ENCODE results near the gene MRPL36. TPM values are rescaled to one million over a fixed set of nuclear protein-coding genes. Genes with fewer than 3 reads are reported as not detected.
"Not testable (repeated sequence)": the region's sequence is repeated elsewhere in the genome, so short reads cannot be mapped to it uniquely, and the experiment has no call there.

The MRPL36 gene
- total RNA-seq, 1 experiment from 2014 or later = 82.5 TPM

GRCh38 chr5:1820381-1820780, 20.7 kb upstream of the MRPL36 start:
- in situ Hi-C loops (cut with HindIII; ENCODE audit: low pct_unique_long_range_greater_than_20kb, low sequenced_read_pairs) = no loop called here
- DNase-seq (ENCODE audit: low read depth, low spot score) = no peak

GRCh38 chr5:1819458-1819857, 19.8 kb upstream of the MRPL36 start:
- in situ Hi-C loops (cut with HindIII; ENCODE audit: low pct_unique_long_range_greater_than_20kb, low sequenced_read_pairs) = no loop called here
- DNase-seq (ENCODE audit: low read depth, low spot score) = no peak

DNA sequence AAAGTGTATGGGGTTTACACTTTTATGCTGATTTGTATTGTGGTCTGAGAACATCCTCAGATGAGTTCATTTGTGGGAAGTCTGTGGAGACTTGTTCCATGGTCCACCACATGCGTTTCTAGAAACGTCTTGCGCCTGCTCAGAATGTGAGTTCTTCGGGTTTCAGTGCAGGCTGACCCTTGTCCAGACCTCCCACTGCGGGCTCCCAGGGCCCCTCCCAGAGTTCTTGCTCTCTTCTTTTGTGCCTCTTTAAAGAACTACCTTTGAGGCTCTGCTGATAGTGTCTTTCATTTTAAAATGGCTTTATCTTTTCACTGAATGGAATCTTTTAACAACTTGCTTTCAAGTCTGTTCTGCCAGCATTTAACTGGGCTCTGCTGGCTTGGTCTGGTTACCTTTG, 19.1 kb upstream of the MRPL36 start:
- in situ Hi-C loops (cut with HindIII; ENCODE audit: low pct_unique_long_range_greater_than_20kb, low sequenced_read_pairs) = no loop called here
- DNase-seq (ENCODE audit: low read depth, low spot score) = no peak

DNA sequence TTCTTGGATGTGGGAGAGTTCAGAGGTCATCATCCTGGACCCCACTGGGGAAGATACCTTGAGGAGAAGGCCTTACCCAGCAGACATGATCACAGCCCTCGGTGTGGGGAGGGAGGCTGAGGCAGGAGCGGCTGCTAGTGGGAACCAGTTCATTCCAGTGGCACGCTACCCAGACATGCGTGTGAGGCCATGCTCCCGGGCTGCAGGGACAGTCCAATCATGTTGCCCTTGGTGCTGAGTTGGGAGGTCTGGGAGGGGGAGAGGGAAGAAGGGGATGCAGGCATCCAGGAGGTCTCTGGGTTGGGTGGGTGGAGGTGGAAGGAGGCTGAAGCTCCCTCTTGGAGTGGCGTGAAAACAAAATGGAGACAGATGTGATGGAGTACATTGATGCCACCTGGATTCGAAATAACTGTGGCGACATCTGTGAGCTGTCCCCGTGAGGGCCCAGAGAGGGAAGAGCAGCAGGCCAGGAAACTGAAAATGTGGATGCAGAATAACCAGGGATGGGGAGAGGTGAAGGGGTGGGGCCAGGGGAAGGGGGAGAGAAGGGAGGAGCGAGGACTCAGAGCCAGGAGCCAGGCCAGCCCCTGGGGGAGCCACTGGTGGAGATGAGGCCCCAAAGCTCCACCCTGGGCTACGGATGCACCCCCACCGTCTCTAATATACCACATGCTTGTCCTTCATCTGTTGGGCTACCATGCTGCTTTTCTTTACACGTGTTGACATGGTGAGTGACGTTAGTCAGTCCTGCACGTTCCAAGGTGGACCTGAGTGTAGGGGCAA, 17.8 kb upstream of the MRPL36 start:
- in situ Hi-C loops (cut with HindIII; ENCODE audit: low pct_unique_long_range_greater_than_20kb, low sequenced_read_pairs) = no loop called here
- no peak for DNase-seq (ENCODE audit: low read depth, low spot score)

- in situ Hi-C loops (cut with HindIII; ENCODE audit: low pct_unique_long_range_greater_than_20kb, low sequenced_read_pairs); DNase-seq (ENCODE audit: low read depth, low spot score): not testable (repeated sequence)
These were observed 17.0 kb upstream of the MRPL36 start for GRCh38 chr5:1816495-1817089.

DNA sequence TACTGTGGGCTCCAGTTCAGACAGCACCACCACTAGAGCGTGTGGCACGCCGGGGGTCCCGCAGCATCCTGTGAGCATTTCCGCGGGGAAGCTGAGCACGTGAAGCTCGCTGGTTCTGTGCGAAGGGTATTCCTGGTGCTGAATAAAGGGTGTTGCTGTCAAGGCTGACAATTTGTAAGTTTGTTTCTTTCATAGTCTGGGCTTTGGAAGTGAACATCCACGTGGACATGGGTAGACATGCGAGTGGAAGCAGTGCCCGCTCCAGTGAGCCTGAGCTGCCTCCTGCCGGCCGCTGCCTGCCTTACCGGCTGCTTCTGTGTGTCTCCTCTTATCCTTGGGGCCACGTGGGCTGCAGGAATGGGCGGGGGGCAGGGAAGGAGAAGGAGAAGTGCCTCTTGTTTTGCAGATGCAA, 16.2 kb upstream of the MRPL36 start:
- in situ Hi-C loops (cut with HindIII; ENCODE audit: low pct_unique_long_range_greater_than_20kb, low sequenced_read_pairs) = no loop called here

DNA sequence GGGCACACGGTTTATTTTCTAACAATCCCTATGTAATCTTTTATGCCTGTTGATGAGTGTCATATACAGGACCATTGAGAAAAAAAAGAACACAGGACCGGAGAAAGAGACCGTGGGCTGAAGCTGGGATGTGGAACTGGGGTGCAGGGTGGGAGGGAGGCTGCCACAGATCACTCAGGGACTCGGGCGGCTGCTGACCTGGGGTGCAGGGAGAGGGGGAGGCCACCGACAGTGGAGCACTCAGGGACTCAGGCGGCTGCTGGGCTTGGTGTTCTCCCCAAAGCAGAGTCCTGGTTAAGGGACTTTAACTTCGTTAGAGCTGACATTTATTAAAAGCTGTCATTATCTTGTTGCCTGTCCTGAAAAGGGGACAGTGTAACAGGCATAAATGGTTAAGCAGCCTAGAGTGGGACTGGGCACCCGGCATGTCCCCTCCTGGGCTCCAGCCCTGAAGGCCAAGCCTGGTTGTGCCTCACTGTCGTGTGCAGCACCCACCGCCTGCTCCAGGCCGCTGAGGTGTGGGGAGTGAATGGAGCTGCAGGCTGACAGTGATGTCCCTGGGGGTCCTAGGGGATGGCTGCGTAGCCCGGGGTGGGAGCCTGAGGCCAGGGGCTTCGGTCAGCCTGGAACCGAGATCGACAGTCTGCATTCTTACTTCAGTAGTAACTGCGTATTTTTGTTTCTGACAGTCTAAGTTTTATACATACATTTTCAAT, 15.6 kb upstream of the MRPL36 start:
- DNase-seq (ENCODE audit: low read depth, low spot score) = no peak
- in situ Hi-C loops (cut with HindIII; ENCODE audit: low pct_unique_long_range_greater_than_20kb, low sequenced_read_pairs) = no loop called here

More for the DNA sequence above, 16.2 kb upstream of the MRPL36 start:
- peak; percentile 29 for DNase-seq (ENCODE audit: low read depth, low spot score)

DNA sequence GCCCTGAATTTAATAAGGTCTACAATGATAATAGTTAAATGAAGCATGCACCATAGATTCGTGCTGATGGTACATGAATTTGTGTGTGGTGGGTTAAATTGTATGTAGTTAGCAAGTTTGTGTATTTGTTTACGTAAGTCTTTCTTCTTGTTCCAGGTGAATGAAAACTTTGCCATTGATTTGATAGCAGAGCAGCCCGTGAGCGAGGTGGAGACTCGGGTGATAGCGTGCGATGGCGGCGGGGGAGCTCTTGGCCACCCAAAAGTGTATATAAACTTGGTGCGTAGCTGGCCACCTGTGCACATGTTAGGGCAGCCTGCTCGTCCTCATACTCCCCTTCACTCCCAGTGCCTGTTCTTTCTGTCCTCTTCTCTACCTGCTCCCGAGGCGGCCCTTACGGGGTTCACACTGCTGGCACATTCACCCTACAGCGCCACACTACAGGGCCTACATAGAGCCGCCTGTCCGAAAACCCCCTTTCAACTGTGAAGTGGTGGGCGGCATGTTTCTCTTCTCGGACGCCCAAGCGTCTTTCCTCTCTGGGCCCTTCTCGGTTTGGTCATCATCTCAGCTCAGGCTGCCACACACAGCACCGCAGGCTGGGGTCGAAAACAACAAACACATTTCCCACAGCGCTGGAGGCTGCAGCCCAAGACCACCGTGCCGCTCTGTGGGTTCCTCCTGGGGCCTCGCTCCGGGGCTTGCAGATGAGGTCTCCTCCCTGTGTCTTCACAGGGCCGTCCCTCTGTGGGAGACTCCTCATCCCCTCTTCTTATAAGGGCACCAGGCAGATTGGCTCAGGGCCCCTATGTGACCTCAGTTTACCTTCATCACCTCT, 14.8 kb upstream of the MRPL36 start:
- no peak for DNase-seq (ENCODE audit: low read depth, low spot score)
- in situ Hi-C loops (cut with HindIII; ENCODE audit: low pct_unique_long_range_greater_than_20kb, low sequenced_read_pairs) = no loop called here

DNA sequence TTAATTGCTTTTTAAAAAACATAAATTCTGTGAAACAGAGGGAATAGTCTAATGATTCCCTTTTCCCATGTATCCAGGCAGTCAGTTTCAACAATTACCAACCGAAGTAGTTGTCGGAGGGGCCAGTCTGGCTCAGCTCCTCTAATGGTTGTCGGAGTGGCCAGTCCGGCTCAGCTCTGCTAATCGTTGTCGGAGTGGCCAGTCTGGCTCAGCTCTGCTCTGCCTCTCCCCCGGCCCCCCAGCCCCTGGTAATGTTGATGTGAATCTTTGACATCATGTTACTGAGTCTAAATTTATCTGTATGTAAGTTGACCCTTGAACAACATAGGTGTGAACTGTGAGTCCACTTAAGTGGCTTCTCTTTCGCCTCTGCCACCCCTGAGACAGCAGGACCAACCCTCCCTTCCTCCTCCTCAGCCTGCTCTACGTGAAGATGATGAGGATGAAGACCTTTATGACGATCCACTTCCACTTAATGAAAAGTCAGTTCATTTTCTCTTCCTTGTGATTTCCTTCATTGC, 11.0 kb upstream of the MRPL36 start:
- in situ Hi-C loops (cut with HindIII; ENCODE audit: low pct_unique_long_range_greater_than_20kb, low sequenced_read_pairs) = no loop called here
- no peak for DNase-seq (ENCODE audit: low read depth, low spot score)

GRCh38 chr5:1809416-1810035, 9.9 kb upstream of the MRPL36 start:
- in situ Hi-C loops (cut with HindIII; ENCODE audit: low pct_unique_long_range_greater_than_20kb, low sequenced_read_pairs) = no loop called here
- DNase-seq (ENCODE audit: low read depth, low spot score) = no peak

- DNase-seq (ENCODE audit: low read depth, low spot score) = peak; percentile 17
- in situ Hi-C loops (cut with HindIII; ENCODE audit: low pct_unique_long_range_greater_than_20kb, low sequenced_read_pairs) = no loop called here
These were observed 8.8 kb upstream of the MRPL36 start for GRCh38 chr5:1808439-1808838.

DNA sequence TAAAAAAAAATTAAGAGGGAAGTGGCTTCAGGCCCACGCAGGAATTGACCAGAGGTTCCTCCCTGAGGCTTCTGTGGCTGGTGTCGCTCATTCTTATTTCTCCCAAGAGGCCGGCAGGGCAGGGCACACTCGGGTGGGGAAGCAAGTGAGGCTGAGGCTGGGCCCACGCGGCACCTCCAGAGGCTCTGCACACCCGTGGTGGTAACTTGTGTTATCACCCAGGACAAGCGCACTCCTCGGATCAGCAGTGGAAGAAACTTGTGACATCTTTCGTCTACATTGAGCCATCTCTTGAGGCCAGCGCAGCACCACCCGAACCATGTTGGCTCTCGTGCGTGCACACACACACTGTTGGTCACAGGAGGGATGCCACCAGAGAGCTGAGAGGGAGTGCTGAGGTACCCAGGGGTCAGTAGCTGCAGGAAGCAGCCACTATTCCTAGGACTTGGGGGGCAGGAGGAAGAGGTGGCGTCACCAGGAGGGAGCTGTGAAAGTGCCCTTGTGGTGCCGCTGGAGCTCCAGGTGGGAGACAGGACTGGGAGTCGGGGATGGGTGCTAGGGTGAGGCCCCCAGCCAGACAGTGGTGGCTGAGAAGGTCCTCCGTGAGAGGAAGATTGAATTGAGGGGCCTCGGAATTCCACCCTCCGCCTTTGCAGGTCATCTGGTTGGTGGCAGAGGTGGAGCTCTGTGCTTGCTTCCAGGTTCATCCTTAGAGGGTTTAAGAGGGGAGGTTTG, 8.0 kb upstream of the MRPL36 start:
- DNase-seq (ENCODE audit: low read depth, low spot score) = no peak
- in situ Hi-C loops (cut with HindIII; ENCODE audit: low pct_unique_long_range_greater_than_20kb, low sequenced_read_pairs) = no loop called here

- in situ Hi-C loops (cut with HindIII; ENCODE audit: low pct_unique_long_range_greater_than_20kb, low sequenced_read_pairs) = no loop called here
- DNase-seq (ENCODE audit: low read depth, low spot score) = no peak
These were observed 7.3 kb upstream of the MRPL36 start for GRCh38 chr5:1806974-1807373.

- no peak for DNase-seq (ENCODE audit: low read depth, low spot score)
- in situ Hi-C loops (cut with HindIII; ENCODE audit: low pct_unique_long_range_greater_than_20kb, low sequenced_read_pairs) = no loop called here
These were observed 6.6 kb upstream of the MRPL36 start for GRCh38 chr5:1806199-1806598.

GRCh38 chr5:1805736-1806135, 6.1 kb upstream of the MRPL36 start:
- DNase-seq (ENCODE audit: low read depth, low spot score) = no peak
- in situ Hi-C loops (cut with HindIII; ENCODE audit: low pct_unique_long_range_greater_than_20kb, low sequenced_read_pairs) = no loop called here

- in situ Hi-C loops (cut with HindIII; ENCODE audit: low pct_unique_long_range_greater_than_20kb, low sequenced_read_pairs) = no loop called here
- no peak for DNase-seq (ENCODE audit: low read depth, low spot score)
These were observed 5.7 kb upstream of the MRPL36 start for GRCh38 chr5:1805326-1805725.
